GM23338 (cell line): Measurements from ENCODE around the gene APOL6. TPM values are rescaled to one million over a fixed set of nuclear protein-coding genes. Genes with fewer than 3 reads are reported as not detected.

Experiments
- ATAC-seq: fragments of 200-7000 bp; cut with Tn5 transposase; 3 replicates; pipeline ENCODE4 v1.9.1; 2020
- DNase-seq: peaks from one replicate; pipeline ENCODE4 v3.0.0-alpha.2; 2015; ENCODE audit warnings: low spot score
- H2AFZ ChIP-seq: fragments of 200-600 bp; sonication (generic); 2 replicates; pipeline ENCODE4 v1.8.0; 2016; ENCODE audit warnings: antibody characterized with exemption, mild to moderate bottlenecking, moderate library complexity
- H3F3A ChIP-seq: fragments of 200-600 bp; sonication (generic); replicated peaks from 2 replicates; pipeline ENCODE4 v1.8.0; 2017; ENCODE audit warnings: antibody characterized with exemption, mixed run types, low read depth
- H3K27ac ChIP-seq: fragments of 200-600 bp; sonication (generic); 2 replicates; pipeline ENCODE4 v1.6.1; 2016; ENCODE audit warnings: low read depth
- H3K27me3 ChIP-seq: fragments of 200-600 bp; sonication (generic); 2 replicates; pipeline ENCODE4 v1.8.0; 2016; ENCODE audit warnings: mild to moderate bottlenecking, mixed run types, moderate library complexity; ENCODE audit not compliant: insufficient read depth
- H3K36me3 ChIP-seq: fragments of 200-600 bp; sonication (generic); 2 replicates; pipeline ENCODE4 v1.8.0; 2016; ENCODE audit warnings: mild to moderate bottlenecking; ENCODE audit not compliant: insufficient read depth
- H3K4me1 ChIP-seq: fragments of 200-600 bp; sonication (generic); 2 replicates; pipeline ENCODE4 v1.8.0; 2016; ENCODE audit warnings: mild to moderate bottlenecking, moderate library complexity; ENCODE audit not compliant: insufficient read depth
- H3K4me2 ChIP-seq: fragments of 200-600 bp; sonication (generic); 2 replicates; pipeline ENCODE4 v1.7.1; 2017; ENCODE audit warnings: mixed run types
- H3K4me3 ChIP-seq: fragments of 200-600 bp; sonication (generic); 2 replicates; pipeline ENCODE4 v1.6.1; 2016; ENCODE audit warnings: mixed run types
- H3K79me2 ChIP-seq: fragments of 200-600 bp; sonication (generic); replicated peaks from 2 replicates; pipeline ENCODE4 v1.8.0; 2017; ENCODE audit warnings: mild to moderate bottlenecking; ENCODE audit not compliant: insufficient read depth
- H3K9me2 ChIP-seq: fragments of 200-600 bp; sonication (generic); 2 replicates; pipeline ENCODE4 v1.8.0; 2017; ENCODE audit not compliant: insufficient read depth
- H4K20me1 ChIP-seq: fragments of 200-600 bp; sonication (generic); replicated peaks from 2 replicates; pipeline ENCODE4 v1.8.0; 2017; ENCODE audit warnings: mild to moderate bottlenecking; ENCODE audit not compliant: insufficient read depth
- H3K27ac Mint-ChIP-seq: 2 replicates; pipeline ENCODE4 v1.8.0; 2020; ENCODE audit warnings: inconsistent platforms, mild to moderate bottlenecking, moderate library complexity, mixed read lengths
- H3K27me3 Mint-ChIP-seq: 3 replicates; pipeline ENCODE4 v1.8.0; 2022; ENCODE audit warnings: low read depth, mild to moderate bottlenecking, moderate library complexity, mixed read lengths, inconsistent platforms; ENCODE audit not compliant: insufficient read depth, poor library complexity
- H3K36me3 Mint-ChIP-seq: 3 replicates; pipeline ENCODE4 v1.8.0; 2021; ENCODE audit warnings: low read depth, mild to moderate bottlenecking, inconsistent platforms, moderate library complexity, mixed read lengths
- H3K4me1 Mint-ChIP-seq: 3 replicates; pipeline ENCODE4 v1.8.0; 2020; ENCODE audit warnings: mild to moderate bottlenecking, inconsistent platforms, mixed read lengths
- H3K4me3 Mint-ChIP-seq: 3 replicates; pipeline ENCODE4 v1.8.0; 2021; ENCODE audit warnings: moderate library complexity, mild to moderate bottlenecking, inconsistent platforms, mixed read lengths
- H3K9me3 Mint-ChIP-seq: 3 replicates; pipeline ENCODE4 v1.8.0; 2020; ENCODE audit warnings: moderate library complexity, mild to moderate bottlenecking, inconsistent platforms, mixed read lengths
- EZH2phosphoT487 ChIP-seq: fragments of 200-600 bp; sonication (generic); IDR thresholded peaks from one replicate; pipeline ENCODE4 v1.8.1; 2018; ENCODE audit warnings: antibody characterized with exemption; ENCODE audit not compliant: unreplicated experiment
- JUNB ChIP-seq: IDR thresholded peaks from one replicate; pipeline ENCODE4 v1.6.1; 2016; ENCODE audit warnings: antibody characterized with exemption; ENCODE audit not compliant: unreplicated experiment
- STAT1 ChIP-seq: IDR thresholded peaks from one replicate; pipeline ENCODE4 v1.6.1; 2016; ENCODE audit warnings: antibody characterized with exemption; ENCODE audit not compliant: unreplicated experiment
- polyA plus RNA-seq: library from polyadenylated mRNA; unstranded; fragments of >200 nt; fragmentation: Nextera tagmentation; extraction: Ambion mirVana; gene quantifications from 2 replicates; pipeline ENCODE4 v1.2.1, GENCODE V29; 2016
- total RNA-seq: library from RNA; depleted of rRNA; stranded (reverse); fragments of >200 nt; shearing (Covaris generic); gene quantifications from 2 replicates; pipeline ENCODE4 v1.2.3, GENCODE V29; 2014
- TF ChIP-seq, protein P1 (sequence below): fragments of 250-450 bp; sonication (Bioruptor Pico); IDR thresholded peaks from 2 replicates; pipeline ENCODE4 v1.5.0; 2020; ENCODE audit warnings: mild to moderate bottlenecking, moderate library complexity
- TF ChIP-seq, protein P2 (sequence below): IDR thresholded peaks from one replicate; pipeline ENCODE4 v1.6.1; 2018; ENCODE audit warnings: antibody characterized with exemption; ENCODE audit not compliant: unreplicated experiment
- TF ChIP-seq, protein P3 (sequence below), 2 experiments: fragments of 200-600 bp in 1 of 2; sonication (generic) in 1 of 2; conservative IDR thresholded peaks; 2 replicates each; pipeline versions ENCODE4 v1.5.1 to v1.6.1; 2016 to 2017; ENCODE audit warnings: antibody characterized with exemption in 2 of 2, low read depth in 2 of 2, mild to moderate bottlenecking in 2 of 2, moderate library complexity in 1 of 2

APOL6 gene
- total and polyA plus RNA-seq, 2 experiments from 2014 or later, result 0.10 to 0.14 TPM

DNA sequence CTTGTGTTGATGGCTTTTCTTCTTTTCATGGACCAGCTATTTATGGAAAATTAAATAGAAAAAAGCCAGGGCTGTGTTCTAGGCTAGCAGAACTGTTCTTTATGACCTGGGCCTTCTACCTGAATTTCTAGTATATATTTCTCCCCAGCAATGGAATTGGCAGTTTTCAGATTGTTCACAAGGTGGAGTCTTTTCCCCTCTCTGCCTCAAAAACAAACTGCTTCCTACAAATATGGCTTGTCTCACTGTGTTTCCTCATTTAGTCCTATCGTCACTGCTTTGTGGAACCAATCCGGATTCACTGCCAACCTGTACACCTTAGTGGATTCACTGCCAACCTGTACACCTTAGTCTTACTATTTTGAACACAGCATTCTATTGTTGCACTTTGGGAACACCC is 64.4 kb downstream of the APOL6 start:
- Mint-ChIP-seq H3K27me3 (peaks cover 2% of the 10 kb centered on the region), H3K36me3 (no peaks in the 10 kb centered on the region; the same call in 2 of the 3 replicates), H3K9me3 (peaks cover 3% of the 10 kb centered on the region; the same call in 1 of the 3 replicates), H3K4me1 (no peaks in the 10 kb centered on the region), H3K27ac (no peak overlapping the region), H3K4me3 (no peak overlapping the region)
- no peaks in the 10 kb centered on the region for H3K9me2 ChIP-seq
- DNase-seq (no peak), ATAC-seq (no peak)
- H3K27ac ChIP-seq, result no peak overlapping the region
- H3K36me3 ChIP-seq, result no peaks in the 10 kb centered on the region
- no peak overlapping the region; the same call in 1 of the 2 replicates for H2AFZ ChIP-seq
- no peaks in the 10 kb centered on the region for H3K4me1 ChIP-seq
- no peaks in the 10 kb centered on the region for H3K27me3 ChIP-seq
- H3K4me2 ChIP-seq, result no peak overlapping the region
- no peaks in the 10 kb centered on the region for H3K79me2 ChIP-seq
- no peaks in the 10 kb centered on the region for H3F3A ChIP-seq
- H3K4me3 ChIP-seq, result no peak overlapping the region
- TF ChIP-seq, protein P1, sequence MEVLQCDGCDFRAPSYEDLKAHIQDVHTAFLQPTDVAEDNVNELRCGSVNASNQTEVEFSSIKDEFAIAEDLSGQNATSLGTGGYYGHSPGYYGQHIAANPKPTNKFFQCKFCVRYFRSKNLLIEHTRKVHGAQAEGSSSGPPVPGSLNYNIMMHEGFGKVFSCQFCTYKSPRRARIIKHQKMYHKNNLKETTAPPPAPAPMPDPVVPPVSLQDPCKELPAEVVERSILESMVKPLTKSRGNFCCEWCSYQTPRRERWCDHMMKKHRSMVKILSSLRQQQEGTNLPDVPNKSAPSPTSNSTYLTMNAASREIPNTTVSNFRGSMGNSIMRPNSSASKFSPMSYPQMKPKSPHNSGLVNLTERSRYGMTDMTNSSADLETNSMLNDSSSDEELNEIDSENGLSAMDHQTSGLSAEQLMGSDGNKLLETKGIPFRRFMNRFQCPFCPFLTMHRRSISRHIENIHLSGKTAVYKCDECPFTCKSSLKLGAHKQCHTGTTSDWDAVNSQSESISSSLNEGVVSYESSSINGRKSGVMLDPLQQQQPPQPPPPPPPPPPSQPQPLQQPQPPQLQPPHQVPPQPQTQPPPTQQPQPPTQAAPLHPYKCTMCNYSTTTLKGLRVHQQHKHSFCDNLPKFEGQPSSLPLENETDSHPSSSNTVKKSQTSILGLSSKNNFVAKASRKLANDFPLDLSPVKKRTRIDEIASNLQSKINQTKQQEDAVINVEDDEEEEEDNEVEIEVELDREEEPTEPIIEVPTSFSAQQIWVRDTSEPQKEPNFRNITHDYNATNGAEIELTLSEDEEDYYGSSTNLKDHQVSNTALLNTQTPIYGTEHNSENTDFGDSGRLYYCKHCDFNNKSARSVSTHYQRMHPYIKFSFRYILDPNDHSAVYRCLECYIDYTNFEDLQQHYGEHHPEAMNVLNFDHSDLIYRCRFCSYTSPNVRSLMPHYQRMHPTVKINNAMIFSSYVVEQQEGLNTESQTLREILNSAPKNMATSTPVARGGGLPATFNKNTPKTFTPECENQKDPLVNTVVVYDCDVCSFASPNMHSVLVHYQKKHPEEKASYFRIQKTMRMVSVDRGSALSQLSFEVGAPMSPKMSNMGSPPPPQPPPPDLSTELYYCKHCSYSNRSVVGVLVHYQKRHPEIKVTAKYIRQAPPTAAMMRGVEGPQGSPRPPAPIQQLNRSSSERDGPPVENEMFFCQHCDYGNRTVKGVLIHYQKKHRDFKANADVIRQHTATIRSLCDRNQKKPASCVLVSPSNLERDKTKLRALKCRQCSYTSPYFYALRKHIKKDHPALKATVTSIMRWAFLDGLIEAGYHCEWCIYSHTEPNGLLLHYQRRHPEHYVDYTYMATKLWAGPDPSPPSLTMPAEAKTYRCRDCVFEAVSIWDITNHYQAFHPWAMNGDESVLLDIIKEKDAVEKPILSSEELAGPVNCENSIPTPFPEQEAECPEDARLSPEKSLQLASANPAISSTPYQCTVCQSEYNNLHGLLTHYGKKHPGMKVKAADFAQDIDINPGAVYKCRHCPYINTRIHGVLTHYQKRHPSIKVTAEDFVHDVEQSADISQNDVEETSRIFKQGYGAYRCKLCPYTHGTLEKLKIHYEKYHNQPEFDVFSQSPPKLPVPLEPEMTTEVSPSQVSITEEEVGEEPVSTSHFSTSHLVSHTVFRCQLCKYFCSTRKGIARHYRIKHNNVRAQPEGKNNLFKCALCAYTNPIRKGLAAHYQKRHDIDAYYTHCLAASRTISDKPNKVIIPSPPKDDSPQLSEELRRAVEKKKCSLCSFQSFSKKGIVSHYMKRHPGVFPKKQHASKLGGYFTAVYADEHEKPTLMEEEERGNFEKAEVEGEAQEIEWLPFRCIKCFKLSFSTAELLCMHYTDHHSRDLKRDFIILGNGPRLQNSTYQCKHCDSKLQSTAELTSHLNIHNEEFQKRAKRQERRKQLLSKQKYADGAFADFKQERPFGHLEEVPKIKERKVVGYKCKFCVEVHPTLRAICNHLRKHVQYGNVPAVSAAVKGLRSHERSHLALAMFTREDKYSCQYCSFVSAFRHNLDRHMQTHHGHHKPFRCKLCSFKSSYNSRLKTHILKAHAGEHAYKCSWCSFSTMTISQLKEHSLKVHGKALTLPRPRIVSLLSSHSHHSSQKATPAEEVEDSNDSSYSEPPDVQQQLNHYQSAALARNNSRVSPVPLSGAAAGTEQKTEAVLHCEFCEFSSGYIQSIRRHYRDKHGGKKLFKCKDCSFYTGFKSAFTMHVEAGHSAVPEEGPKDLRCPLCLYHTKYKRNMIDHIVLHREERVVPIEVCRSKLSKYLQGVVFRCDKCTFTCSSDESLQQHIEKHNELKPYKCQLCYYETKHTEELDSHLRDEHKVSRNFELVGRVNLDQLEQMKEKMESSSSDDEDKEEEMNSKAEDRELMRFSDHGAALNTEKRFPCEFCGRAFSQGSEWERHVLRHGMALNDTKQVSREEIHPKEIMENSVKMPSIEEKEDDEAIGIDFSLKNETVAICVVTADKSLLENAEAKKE (CRISPR knock-in tag), result no peak
- TF ChIP-seq JUNB (no peak), EZH2phosphoT487 (no peak), STAT1 (no peak)
- TF ChIP-seq, protein P2, sequence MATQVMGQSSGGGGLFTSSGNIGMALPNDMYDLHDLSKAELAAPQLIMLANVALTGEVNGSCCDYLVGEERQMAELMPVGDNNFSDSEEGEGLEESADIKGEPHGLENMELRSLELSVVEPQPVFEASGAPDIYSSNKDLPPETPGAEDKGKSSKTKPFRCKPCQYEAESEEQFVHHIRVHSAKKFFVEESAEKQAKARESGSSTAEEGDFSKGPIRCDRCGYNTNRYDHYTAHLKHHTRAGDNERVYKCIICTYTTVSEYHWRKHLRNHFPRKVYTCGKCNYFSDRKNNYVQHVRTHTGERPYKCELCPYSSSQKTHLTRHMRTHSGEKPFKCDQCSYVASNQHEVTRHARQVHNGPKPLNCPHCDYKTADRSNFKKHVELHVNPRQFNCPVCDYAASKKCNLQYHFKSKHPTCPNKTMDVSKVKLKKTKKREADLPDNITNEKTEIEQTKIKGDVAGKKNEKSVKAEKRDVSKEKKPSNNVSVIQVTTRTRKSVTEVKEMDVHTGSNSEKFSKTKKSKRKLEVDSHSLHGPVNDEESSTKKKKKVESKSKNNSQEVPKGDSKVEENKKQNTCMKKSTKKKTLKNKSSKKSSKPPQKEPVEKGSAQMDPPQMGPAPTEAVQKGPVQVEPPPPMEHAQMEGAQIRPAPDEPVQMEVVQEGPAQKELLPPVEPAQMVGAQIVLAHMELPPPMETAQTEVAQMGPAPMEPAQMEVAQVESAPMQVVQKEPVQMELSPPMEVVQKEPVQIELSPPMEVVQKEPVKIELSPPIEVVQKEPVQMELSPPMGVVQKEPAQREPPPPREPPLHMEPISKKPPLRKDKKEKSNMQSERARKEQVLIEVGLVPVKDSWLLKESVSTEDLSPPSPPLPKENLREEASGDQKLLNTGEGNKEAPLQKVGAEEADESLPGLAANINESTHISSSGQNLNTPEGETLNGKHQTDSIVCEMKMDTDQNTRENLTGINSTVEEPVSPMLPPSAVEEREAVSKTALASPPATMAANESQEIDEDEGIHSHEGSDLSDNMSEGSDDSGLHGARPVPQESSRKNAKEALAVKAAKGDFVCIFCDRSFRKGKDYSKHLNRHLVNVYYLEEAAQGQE, result no peak
- TF ChIP-seq, protein P3, sequence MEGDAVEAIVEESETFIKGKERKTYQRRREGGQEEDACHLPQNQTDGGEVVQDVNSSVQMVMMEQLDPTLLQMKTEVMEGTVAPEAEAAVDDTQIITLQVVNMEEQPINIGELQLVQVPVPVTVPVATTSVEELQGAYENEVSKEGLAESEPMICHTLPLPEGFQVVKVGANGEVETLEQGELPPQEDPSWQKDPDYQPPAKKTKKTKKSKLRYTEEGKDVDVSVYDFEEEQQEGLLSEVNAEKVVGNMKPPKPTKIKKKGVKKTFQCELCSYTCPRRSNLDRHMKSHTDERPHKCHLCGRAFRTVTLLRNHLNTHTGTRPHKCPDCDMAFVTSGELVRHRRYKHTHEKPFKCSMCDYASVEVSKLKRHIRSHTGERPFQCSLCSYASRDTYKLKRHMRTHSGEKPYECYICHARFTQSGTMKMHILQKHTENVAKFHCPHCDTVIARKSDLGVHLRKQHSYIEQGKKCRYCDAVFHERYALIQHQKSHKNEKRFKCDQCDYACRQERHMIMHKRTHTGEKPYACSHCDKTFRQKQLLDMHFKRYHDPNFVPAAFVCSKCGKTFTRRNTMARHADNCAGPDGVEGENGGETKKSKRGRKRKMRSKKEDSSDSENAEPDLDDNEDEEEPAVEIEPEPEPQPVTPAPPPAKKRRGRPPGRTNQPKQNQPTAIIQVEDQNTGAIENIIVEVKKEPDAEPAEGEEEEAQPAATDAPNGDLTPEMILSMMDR (conservative IDR thresholded peaks at IDR 0.05; ENCODE audit: low read depth in 2 of 2), result peak in 1 of 2 experiments; percentile 44; a peak in 2 of 4 replicates
- no peaks in the 10 kb centered on the region for H4K20me1 ChIP-seq
